ENCODE results near the gene PCDH12.

PCDH12 gene

GRCh38 chr5:141933151-141933550, 24.9 kb downstream of the PCDH12 start:
- no peak for TF ChIP-seq YY1 (IDR thresholded peaks at IDR 0.05; ENCODE audit: low read depth)

DNA sequence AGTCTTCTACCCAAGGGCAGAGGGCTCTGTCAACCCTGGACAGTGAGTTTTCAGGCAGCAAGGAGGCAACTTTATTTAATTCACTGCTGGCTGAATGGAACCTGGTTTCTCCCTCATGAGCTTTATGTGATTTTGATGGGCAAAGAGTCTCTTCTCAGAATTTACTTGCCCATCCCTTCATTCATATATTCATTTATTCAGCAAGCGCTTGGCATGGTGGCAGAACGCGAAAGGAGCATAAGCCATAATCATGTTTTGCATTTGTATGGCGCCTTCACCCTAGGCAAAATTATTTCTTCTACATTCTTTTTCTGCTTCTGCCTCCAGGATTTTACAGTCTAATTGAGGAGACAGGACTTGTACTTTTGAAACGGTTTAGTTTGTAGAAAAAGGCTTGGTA, 26.3 kb downstream of the PCDH12 start:
- TF ChIP-seq FOXM1 (IDR thresholded peaks at IDR 0.05; ENCODE audit: borderline replicate concordance, low read depth) (no peak), NFIC (IDR thresholded peaks at IDR 0.05) (no peak), RAD21 (IDR thresholded peaks at IDR 0.05; ENCODE audit: low read depth) (no peak), ZBTB7A (IDR thresholded peaks at IDR 0.05; ENCODE audit: low read depth) (no peak), MAX (IDR thresholded peaks at IDR 0.05) (no peak), REST (IDR thresholded peaks at IDR 0.05; ENCODE audit: low read depth) (no peak), TCF12 (IDR thresholded peaks at IDR 0.05; ENCODE audit: low read depth) (no peak), EP300 (IDR thresholded peaks at IDR 0.05; ENCODE audit: borderline replicate concordance) (no peak), TAF1 (IDR thresholded peaks at IDR 0.05; ENCODE audit: low read depth) (no peak), EGR1 (IDR thresholded peaks at IDR 0.05) (no peak), CEBPB (IDR thresholded peaks at IDR 0.05) (no peak), YY1 (IDR thresholded peaks at IDR 0.05; ENCODE audit: low read depth) (no peak), CREB1 (IDR thresholded peaks at IDR 0.05; ENCODE audit: low read depth) (no peak), TEAD4 (IDR thresholded peaks at IDR 0.05) (no peak)
- TF ChIP-seq, protein P1, sequence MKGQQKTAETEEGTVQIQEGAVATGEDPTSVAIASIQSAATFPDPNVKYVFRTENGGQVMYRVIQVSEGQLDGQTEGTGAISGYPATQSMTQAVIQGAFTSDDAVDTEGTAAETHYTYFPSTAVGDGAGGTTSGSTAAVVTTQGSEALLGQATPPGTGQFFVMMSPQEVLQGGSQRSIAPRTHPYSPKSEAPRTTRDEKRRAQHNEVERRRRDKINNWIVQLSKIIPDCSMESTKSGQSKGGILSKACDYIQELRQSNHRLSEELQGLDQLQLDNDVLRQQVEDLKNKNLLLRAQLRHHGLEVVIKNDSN (IDR thresholded peaks at IDR 0.05), result no peak

GRCh38 chr5:141929398-141930058, 28.5 kb downstream of the PCDH12 start:
- TF ChIP-seq MAX (IDR thresholded peaks at IDR 0.05) (no peak), TEAD4 (IDR thresholded peaks at IDR 0.05) (no peak), CREB1 (IDR thresholded peaks at IDR 0.05; ENCODE audit: low read depth) (no peak), ZBTB7A (IDR thresholded peaks at IDR 0.05; ENCODE audit: low read depth) (no peak), YY1 (IDR thresholded peaks at IDR 0.05; ENCODE audit: low read depth) (no peak), RAD21 (IDR thresholded peaks at IDR 0.05; ENCODE audit: low read depth) (no peak), EP300 (IDR thresholded peaks at IDR 0.05; ENCODE audit: borderline replicate concordance) (no peak), TAF1 (IDR thresholded peaks at IDR 0.05; ENCODE audit: low read depth) (no peak), NFIC (IDR thresholded peaks at IDR 0.05) (no peak), REST (IDR thresholded peaks at IDR 0.05; ENCODE audit: low read depth) (no peak), TCF12 (IDR thresholded peaks at IDR 0.05; ENCODE audit: low read depth) (no peak), CEBPB (IDR thresholded peaks at IDR 0.05) (no peak), EGR1 (IDR thresholded peaks at IDR 0.05) (no peak), FOXM1 (IDR thresholded peaks at IDR 0.05; ENCODE audit: borderline replicate concordance, low read depth) (no peak)
- TF ChIP-seq, protein P1 (IDR thresholded peaks at IDR 0.05), result no peak

DNA sequence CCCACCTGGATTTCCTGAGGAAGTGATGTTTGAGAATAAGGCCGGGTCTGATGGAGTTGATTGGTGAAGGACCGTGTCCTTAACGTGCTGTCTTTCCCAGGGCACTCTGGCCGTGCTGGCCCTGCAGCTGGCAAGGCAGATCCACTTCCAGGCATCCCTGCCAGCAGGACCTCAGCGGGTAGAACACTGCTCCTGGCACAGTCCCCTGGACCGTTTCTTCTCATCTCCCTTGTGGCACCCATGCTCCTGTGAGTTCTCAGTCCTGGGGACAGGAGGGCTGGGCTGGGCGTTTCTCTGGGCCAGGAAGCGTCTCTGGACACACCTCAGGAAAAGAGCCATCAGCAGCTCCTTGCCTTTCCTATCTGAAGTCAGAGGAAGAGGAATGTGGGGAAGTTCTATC, 30.0 kb downstream of the PCDH12 start:
- TF ChIP-seq, protein P1 (IDR thresholded peaks at IDR 0.05), result no peak
- no peak for TF ChIP-seq TEAD4 (IDR thresholded peaks at IDR 0.05)
- no peak for TF ChIP-seq YY1 (IDR thresholded peaks at IDR 0.05; ENCODE audit: low read depth)
- TF ChIP-seq MAX (IDR thresholded peaks at IDR 0.05), result no peak
- no peak for TF ChIP-seq CEBPB (IDR thresholded peaks at IDR 0.05)
- TF ChIP-seq TCF12 (IDR thresholded peaks at IDR 0.05; ENCODE audit: low read depth), result no peak
- TF ChIP-seq REST (IDR thresholded peaks at IDR 0.05; ENCODE audit: low read depth), result no peak
- no peak for TF ChIP-seq CREB1 (IDR thresholded peaks at IDR 0.05; ENCODE audit: low read depth)
- no peak for TF ChIP-seq NFIC (IDR thresholded peaks at IDR 0.05)

Data from Ishikawa (cell line).